OCI-LY3 (cell line): Measurements from ENCODE around the gene MAB21L1.

Experiments
- CTCF ChIP-seq: fragments of 200-600, 300-600 bp; sonication (generic); IDR thresholded peaks from 2 replicates; pipeline ENCODE4 v1.5.1; 2014; ENCODE audit warnings: antibody characterized with exemption, low read length, low read depth
- EZH2phosphoT487 ChIP-seq: fragments of 200-600 bp; shearing (Covaris generic); IDR thresholded peaks from 2 replicates; pipeline ENCODE4 v1.6.1; 2018; ENCODE audit warnings: antibody characterized with exemption, mixed run types, low read depth

GRCh38 chr13:35496761-35497386 is 20.4 kb upstream of the MAB21L1 start:
- TF ChIP-seq CTCF, result no peak
- TF ChIP-seq EZH2phosphoT487, result no peak
